HG03066 (cell line): Measurements from ENCODE around the gene SH2D4B.

Source experiments
- ATAC-seq: cut with Tn5 transposase; IDR thresholded peaks from one replicate; pipeline ENCODE4 v1.9.1; 2021; ENCODE audit warnings: low read depth; ENCODE audit not compliant: unreplicated experiment

SH2D4B gene

DNA sequence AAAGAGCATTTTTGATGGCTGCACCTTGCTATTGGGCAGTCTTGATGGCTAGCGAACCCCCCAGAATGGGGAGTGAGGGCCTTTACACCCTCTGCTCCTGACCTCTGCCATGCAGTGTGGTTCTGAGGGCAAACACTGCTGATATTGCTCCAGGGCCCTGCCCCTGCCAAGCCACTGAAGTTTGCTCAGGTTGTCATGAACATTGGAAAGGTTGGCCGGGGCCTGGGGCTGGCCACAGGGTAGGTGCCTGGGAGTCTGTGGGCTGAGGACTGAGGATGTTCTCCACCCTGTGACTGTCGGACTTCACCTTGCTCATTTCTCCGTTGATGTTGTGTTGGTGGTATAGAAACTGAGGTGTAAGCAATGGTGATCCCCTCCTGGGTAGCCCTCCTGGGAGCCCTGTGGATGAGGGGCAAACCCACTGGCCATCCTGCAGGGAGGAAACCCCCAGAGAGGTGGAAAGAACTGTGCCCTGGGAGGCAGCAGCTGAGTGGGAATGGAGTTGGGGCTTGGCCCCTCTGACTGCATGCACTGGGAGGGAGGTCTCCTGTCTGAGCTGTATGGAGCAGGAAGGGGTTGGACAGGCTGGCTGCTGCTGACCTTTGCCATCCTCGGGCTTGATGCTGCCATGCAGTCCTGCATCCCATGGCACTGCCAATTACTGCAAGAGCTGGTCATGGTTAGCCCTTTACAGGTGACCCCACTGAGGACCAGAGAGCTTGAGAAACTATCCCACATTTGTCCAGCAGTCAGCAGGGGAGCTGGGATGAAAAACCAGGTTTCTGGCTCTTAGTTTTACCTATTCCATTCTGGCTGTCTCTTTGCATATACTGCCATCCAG, 77.1 kb downstream of the SH2D4B start:
- no peak for ATAC-seq

DNA sequence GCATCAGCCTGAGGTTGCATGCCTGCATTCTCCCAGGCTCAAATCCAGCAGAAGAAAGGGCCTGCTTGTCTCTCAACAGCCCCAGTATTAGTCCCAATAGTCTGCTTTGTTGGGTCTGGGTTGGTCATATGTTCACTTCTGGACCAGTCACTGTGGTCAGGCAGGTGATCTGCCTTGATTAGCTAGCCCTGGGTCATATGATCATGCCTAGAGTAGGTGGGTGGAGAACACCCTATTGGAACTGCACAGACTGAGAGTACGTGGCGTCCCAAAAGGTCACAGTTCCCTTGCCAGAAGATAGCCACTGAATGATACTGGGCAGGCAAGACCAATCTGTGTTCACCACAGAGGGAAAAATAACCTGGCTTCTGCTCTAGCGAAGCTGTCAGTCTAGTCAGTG, 80.1 kb downstream of the SH2D4B start:
- no peak for ATAC-seq

DNA sequence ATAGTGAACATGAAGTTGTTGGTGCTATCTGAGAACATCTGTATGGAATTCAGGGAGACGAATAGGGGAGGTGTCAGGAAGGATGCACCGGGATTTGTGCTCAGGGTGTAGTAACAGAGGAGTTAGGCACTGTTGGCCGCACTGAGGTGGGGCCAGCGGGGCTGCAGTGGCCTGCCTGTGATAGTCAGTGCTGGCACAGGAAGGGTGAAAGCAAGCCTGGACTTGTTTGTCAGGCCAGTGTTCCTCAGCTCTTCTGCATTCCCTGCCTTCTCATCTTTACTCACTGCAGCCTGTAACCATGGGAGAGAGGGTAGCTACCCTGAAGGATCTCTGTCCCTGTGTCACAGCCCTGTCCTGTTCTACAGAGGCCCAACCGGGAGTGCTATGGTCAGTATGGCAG, 81.3 kb downstream of the SH2D4B start:
- ATAC-seq, result no peak

DNA sequence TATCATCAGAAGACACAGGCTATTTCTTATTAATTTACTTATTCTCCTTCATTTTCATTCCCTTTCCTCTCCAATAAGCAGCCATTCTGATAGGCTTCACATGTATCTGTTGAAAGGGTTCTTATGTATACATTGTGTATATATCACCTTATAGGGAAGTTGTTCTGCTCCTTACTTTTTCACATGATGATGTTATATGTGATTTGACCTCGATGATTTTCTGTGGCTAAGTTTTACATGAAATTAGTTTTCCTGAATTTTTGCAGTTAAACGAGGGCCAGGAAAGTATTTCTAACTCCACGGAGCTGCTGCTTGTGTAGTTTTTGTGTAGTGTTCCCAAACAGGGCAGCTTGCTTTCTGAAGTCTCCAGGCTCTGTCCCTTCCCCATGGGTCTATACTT, 84.5 kb downstream of the SH2D4B start:
- ATAC-seq, result no peak

DNA sequence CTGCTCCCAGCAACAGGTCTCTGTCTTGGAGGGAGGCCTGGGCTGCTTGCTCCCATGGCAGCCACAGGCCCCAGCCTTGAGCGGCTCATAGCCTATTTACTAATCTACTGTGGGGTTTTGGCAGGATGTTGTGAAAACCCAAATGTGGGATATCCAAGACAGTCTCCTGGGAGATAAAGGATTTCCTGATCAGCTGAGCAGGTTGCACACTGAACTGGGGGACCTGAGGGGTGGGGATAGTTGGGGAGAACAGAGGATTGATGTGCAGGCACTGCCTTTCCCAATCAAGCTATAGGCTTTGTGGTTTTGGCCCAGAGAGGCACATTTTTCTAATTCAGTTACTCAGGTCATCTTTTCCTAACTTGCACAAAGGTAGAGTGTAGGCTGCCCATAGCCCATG, 92.6 kb downstream of the SH2D4B start:
- ATAC-seq, result no peak

DNA sequence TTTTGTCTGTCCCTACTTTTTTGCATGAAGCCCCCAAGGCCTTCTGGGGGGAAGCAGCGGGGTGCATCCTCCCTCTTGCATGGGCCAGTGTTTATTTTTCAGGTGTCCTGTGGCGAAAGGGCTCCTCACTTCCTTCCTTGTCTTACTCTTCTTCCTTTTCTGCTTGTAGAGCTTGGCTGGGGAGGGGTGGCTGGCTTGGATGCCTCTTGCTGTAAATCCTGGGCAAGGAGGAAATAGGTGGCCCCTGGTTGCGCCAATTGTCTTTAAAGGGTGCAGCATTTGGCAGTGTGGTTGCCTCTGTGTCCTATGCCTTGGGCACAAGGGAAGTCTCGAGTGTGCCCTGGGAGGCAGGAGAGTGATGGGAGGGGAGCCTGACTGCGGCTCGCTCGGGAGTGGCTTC, 95.0 kb downstream of the SH2D4B start:
- no peak for ATAC-seq

DNA sequence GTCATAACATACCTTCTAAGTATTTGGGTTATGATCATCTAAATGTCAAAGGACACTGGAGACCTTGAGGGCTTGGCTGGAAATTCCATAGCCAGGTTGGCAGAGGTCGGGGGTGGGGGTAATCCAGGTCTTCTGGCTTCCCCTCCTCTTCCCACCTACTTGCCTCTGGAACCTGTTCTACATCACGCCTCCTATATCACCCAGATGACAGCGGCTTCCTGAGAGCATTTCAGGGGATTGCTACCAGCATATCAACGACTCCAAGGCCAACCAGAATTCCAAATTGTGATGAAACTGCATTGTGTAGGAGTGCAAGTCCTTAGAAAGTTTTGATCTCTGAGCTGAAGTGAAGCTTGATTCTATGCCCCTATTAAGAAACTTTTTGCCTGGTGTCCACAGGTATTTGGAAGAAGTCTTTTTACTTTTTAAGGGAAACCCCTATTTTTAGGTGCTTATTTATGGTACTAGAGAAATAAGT, 95.7 kb downstream of the SH2D4B start:
- ATAC-seq, result no peak

DNA sequence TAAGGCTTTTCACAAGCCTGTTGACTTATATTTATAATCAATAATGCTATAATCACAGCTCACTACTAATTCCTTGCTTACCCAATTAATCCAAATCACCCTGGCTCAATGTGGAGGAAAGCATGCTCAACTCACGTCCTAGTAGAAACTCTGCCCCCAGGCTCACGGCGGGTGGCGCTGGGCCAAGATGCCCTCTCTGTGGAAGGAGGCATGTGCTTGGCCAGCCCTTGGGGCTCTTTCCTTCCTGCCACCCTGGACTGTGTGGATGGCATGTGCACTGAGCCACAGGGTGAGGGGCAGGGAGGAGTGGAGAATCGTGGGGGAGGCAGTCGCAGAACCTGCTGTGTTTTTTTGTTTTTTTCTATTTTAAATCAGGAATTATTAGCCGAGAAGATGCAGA, 96.2 kb downstream of the SH2D4B start:
- no peak for ATAC-seq

DNA sequence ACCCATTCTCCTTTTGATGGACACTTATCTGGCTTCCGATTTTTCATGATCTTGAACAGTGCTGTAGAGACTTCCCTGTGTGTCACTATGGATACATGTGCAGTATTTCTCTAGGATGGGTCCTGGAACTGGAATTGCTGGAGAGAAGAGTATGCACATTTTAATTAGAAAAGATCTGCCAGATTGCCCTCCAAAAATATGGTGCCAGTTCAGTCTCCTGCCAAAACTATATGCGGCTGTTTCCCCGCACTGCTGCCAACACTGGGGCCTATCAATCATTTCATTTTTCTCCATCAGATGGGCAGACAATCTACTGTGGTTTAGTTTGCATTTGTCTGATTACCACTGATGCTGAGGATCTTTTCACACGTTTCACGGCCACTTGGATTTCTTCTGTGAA, 105.0 kb downstream of the SH2D4B start:
- no peak for ATAC-seq

DNA sequence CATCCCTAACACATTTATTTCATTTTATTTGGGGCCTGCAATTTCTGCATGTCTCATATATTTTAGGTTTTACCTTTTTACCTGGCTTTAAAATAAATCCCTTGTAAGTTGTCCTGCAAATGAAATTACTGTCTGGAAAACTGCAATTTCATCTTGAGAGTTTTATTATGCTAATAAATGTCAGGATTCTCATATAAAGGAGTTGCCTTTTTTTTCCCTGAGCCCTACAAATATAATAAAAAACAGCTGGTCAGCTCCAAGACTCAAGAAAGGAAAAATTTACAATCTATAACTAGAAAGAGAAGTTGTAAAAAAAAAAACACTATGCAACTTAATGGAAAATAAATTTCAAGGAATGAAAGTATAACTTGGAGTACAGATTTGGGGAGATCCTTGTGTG, 108.7 kb downstream of the SH2D4B start:
- no peak for ATAC-seq

DNA sequence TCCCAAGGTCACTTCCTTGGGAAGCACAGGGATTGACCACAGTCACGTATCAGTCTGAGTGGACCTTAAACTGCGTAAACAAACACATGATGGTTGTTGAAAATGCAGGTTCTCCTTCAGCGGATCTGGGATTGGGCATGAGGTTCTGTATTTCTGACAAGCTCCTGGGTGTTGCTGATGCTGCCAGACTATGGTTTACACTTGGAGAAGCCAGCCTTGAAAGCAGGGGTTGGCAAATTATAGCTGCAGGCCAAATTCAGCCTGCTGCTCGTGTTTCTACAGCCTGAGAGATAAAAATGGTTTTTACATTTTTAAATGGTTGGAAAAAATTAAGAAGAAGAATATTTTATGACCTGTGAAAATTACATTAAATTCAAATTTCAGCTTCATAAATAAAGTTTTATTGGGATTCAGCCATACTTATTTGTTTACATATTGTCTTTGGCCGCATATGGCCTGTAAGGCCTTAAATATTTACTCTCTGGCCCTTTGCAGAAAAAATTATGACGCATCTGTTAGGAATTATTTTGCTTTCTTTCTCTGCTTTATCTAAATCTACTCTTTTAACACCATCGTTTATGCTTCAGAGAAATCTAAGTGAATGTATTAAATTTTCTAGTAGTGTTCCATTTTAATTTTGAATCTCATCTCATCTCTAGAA, 109.6 kb downstream of the SH2D4B start:
- ATAC-seq, result no peak

DNA sequence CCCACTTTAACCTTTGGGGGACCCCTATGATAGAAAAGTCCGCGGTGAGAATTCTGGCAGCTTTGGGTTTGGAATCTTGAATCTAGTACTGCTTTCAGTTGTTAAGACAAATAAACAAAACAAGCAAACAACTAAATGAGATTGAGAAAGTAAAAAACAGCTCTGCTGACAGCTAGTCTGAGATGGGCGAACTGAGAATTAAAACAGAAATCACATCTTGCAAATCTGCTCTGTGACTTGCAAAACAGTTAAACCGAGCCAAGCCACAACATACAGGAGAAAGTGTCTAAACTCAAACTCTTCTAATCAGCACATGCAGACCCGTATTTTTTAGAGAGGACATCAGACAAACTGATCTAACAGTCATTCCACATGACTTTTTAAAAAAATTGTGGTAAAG, 110.4 kb downstream of the SH2D4B start:
- no peak for ATAC-seq

DNA sequence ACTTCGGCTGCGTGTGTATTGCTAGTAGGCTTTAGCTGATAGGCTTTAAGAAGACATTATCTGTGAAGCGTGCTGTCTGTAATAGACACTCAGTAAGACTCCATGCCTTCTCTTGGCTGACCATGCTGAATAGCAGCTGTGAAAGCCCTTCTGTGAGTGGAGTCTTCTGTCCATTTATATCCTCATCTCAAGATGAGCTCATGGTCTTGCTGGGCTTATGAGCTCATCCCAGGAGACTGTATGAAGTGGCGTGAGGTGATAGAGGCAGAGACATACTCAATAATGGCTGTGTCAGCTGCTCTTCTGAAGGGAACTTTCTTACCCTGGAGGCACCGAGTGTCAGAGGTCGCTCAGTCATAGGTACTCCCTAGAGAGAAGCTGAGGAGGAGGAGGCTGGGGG, 111.5 kb downstream of the SH2D4B start:
- no peak for ATAC-seq

DNA sequence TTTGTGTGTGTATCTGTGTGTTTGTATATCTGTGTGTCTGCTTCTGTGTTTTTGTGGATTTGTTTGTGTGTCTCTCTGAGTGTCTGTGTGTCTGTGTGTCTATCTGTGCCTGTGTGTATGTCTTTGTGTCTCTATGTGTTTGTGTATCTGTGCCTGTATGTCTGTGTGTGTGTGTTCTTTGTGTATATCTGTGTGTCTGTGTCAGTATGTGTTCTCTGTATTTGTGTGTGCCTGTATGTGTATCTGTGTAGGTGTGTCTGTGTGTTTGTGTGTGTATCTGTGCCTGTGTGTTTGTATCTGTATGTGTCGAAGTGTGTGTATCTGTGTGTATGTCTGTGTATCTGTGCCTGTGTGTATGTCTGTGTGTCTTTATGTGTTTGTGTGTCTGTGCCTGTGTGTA, 118.2 kb downstream of the SH2D4B start:
- no peak for ATAC-seq

DNA sequence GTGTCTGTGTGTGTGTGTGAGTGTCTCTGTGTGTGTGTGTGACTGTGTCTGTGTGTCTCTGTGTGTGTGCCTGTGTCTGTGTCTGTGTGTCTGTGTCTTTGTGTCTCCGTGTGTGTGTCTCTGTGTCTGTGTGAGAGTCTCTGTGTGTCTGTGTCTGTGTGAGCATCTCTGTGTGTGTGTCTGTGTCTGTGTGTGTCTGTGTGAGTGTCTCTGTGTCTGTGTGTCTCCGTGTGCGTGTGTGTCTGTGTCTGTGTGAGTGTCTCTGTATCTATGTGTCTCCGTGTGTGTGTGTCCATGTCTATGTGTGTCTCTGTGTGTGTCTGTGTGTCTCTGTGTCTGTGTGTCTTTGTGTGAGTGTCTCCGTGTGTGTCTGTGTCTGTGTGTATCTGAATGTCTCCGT, 120.4 kb downstream of the SH2D4B start:
- ATAC-seq, result no peak

DNA sequence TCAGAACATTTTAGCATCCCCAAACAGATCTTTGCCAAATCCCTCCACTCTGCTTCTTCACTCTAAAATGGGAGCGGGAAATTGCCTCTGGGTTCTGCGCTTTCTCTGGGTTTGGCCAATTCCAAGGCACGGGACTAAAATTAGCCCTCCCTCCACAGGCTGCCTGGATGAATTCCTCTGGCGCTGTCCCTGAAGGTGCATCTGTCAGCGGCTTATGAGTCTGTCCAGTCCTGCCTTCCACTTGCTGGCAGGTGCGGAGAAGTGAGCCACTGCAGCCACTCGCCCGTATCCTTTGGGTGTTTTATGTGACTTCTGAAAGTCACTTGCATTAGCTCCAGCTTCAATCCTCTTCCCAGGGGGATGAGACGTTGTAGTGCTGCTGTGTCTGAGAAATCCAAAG, 121.6 kb downstream of the SH2D4B start:
- ATAC-seq, result no peak

DNA sequence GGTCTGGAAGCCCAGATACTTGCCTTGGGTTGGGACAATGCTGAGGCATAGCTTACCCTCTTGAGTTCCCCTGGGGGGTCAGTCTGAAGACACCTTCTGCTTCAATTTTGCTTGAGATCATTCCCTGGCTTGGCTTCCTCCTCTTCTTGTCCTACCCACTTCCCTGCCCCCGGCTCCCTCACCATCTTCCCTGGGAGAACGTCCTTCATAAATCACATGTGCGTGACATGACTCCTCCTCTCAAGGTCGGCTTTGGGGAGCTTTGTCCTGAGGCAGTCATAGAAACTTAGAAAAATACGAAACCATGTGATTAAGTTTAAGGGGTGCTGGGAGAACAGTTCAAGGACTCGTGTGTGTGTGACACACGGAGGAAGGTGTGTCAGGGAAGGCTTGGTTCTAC, 122.6 kb downstream of the SH2D4B start:
- no peak for ATAC-seq

DNA sequence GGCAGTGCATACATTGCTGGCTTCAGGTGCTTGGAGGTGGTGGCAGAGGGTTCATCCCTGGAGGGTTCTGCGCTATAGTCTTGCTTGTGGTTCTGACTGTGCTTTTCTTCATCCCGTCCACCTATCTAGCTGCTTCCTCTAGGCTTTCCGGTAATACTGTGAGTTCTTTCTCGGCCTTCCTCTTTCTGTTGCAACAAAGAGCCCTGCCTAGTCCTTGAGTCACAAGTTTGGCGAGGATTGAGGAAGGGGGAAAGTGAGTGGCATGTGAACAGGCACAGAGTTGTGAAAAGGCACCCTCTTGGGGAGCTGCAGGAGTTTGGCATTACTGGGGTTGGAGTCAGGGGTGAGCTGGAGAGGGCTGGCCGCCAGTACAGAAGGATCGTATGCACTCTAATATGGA, 123.0 kb downstream of the SH2D4B start:
- no peak for ATAC-seq

DNA sequence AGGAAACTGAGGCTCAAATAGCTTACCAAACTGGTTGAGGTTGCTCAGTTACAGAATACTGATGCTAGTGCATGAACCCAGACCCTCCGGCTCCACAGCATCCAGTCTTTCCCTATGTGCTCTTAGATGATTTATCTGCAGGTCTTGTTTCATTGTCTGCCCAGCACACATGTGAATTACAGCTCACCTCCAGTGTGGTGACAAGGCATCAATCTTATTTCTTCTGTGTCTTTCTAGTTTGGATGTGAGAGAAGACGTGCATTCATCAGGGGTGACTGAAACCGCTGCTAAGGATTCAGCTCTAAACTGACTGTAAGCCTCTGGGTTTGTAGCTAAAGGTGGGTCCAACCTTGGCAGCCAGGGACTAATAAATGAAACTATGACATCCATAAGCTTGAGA, 123.8 kb downstream of the SH2D4B start:
- no peak for ATAC-seq

DNA sequence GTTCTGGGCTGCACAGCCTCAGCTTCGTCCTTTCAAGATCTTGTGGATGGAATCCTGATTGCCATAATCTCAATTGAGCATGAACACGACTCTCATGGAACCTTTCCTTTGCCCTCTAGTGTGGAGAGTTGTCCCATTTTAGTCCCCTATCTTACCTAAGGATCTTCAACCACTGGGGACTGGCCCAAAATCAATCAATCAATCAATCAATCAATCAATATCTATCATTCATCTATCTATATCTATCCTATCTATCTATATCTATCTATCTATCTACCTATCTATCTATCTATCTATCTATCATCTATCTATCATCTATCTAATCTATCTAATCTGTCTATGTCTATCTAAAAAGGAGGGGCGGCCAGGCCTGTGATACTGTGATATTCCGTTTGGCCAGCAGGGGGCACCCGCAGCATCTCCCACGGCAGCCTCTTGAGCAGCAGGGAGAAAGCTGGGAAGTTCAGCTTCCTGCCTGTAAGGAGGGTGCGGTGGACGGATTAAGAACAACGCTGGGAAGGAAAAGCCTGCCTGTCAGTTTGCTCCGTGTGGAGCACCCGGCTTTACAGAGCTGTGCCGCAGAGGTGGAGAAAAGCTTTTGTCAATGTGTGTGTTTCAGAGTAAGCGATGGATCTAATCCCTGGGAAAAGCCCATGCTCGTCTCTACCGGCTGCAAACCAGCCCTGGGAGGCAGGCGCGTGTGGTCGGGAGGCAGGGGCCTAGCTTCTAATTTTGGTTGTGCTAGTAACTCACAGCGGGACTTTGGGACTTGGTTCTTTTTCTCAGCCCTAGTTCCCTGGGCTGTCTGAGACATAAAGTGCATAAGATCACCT, 124.9 kb downstream of the SH2D4B start:
- ATAC-seq, result peak; percentile 81

DNA sequence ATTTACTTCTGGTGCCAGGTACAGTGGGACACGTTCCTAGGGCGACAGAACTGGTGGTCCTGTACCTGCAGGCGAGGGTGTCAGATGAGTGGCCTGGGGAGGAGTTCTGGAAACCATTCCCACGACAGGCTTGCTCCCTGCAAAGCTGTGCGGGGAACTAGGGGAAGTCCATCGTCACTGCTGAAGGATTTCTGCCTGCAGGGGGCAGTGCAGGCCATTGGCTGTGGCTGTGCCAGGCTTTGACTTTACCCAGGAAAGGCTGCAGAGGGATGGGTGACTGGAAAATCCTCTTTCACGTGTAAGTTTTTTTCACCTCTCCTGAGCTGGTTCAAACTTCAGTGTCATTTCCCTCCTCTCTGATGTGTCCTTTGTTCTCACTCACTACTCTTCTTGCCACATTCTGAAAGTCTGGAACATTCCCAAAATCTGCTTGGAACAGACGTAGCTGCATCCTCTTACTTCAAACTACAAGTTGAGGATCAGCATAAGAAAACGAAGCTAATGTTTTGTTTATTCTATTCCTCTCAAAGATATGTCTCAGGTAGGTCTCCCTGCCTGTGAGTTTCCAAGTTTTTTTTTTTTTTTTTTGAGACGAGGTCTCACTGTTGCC, 126.5 kb downstream of the SH2D4B start:
- peak; percentile 74 for ATAC-seq
